Endodermal cell (in vitro differentiated cells): ENCODE data around the gene CERS2. TPM values are rescaled to one million over a fixed set of nuclear protein-coding genes. Genes with fewer than 3 reads are reported as not detected.
"Not testable (repeated sequence)": the region's sequence is repeated elsewhere in the genome, so short reads cannot be mapped to it uniquely, and the experiment has no call there.

Experiments
- DNase-seq: peaks from one replicate; pipeline ENCODE4 v3.0.0-alpha.2; 2017
- H3K27ac ChIP-seq: 2 replicates; pipeline ENCODE4 v1.5.1; 2013; ENCODE audit warnings: mild to moderate bottlenecking, low read depth, low read length, moderate library complexity
- H3K27me3 ChIP-seq: 2 replicates; pipeline ENCODE4 v1.6.1; 2013; ENCODE audit warnings: mild to moderate bottlenecking, low read length, moderate library complexity; ENCODE audit not compliant: insufficient read depth, control insufficient read depth, poor library complexity, severe bottlenecking
- H3K36me3 ChIP-seq: 2 replicates; pipeline ENCODE4 v1.7.0; 2013; ENCODE audit warnings: mild to moderate bottlenecking, low read length, moderate library complexity; ENCODE audit not compliant: control insufficient read depth, insufficient read depth
- H3K4me1 ChIP-seq: one replicate; pipeline ENCODE4 v1.7.0; 2013; ENCODE audit warnings: low read length; ENCODE audit not compliant: control insufficient read depth, insufficient read depth
- H3K4me3 ChIP-seq: 2 replicates; pipeline ENCODE4 v1.5.1; 2013; ENCODE audit warnings: mild to moderate bottlenecking, low read length, moderate library complexity
- H3K9ac ChIP-seq: 2 replicates; pipeline ENCODE4 v1.6.1; 2013; ENCODE audit warnings: mild to moderate bottlenecking, low read length, moderate library complexity; ENCODE audit not compliant: poor library complexity, severe bottlenecking; ENCODE audit errors: extremely low read depth
- H3K9me3 ChIP-seq: 2 replicates; pipeline ENCODE4 v1.6.1; 2013; ENCODE audit warnings: mild to moderate bottlenecking, low read length, moderate library complexity; ENCODE audit not compliant: control insufficient read depth
- H3K27ac Mint-ChIP-seq: 2 replicates; pipeline ENCODE4 v1.8.0; 2020; ENCODE audit warnings: mixed read lengths
- H3K27me3 Mint-ChIP-seq: 2 replicates; pipeline ENCODE4 v1.8.0; 2021; ENCODE audit warnings: mild to moderate bottlenecking, mixed read lengths; ENCODE audit not compliant: insufficient read depth
- H3K36me3 Mint-ChIP-seq: 2 replicates; pipeline ENCODE4 v1.8.0; 2020; ENCODE audit warnings: low read depth, mixed read lengths
- H3K4me1 Mint-ChIP-seq: 2 replicates; pipeline ENCODE4 v1.8.0; 2020; ENCODE audit warnings: mixed read lengths
- H3K4me3 Mint-ChIP-seq: 2 replicates; pipeline ENCODE4 v1.8.0; 2020; ENCODE audit warnings: mild to moderate bottlenecking, moderate library complexity, mixed read lengths
- H3K9me3 Mint-ChIP-seq: 2 replicates; pipeline ENCODE4 v1.8.0; 2020; ENCODE audit warnings: mild to moderate bottlenecking, mixed read lengths
- CTCF ChIP-seq: fragments of 200-600 bp; sonication (generic); conservative IDR thresholded peaks from 2 replicates; pipeline ENCODE4 v1.5.0; 2021; ENCODE audit warnings: antibody characterized with exemption, mild to moderate bottlenecking
- WGBS, 2 experiments: methylation state at CpG; one replicate each; pipeline versions ENCODE4 v1.1.5 to v1.1.7; 2013; ENCODE audit warnings: missing lambda C conversion rate in 2 of 2, mixed read lengths in 1 of 2; ENCODE audit not compliant: insufficient coverage in 1 of 2, insufficient read length in 1 of 2; 5-methylcytosine and 5-hydroxymethylcytosine counted together
- total RNA-seq, 2 donors: library from RNA; stranded (reverse); fragmentation: NEBNext Ultra II Directional in 1 of 2; extraction: Animal tissue kit (Norgen Biotek cat#: 25700) in 1 of 2; gene quantifications; 2 replicates in 1 of 2; 3 replicates in 1 of 2; pipeline ENCODE4 v1.2.1, GENCODE V29; 2021

CERS2 gene
- total RNA-seq, 2 donors from 2014 or later = 143 to 183 TPM

- no peaks in the 10 kb centered on the region for H3K27me3 Mint-ChIP-seq
- H3K9ac ChIP-seq = no peak overlapping the region
- no peaks in the 10 kb centered on the region for H3K4me1 Mint-ChIP-seq
- no peak for TF ChIP-seq CTCF
- peaks cover 46% of the 10 kb centered on the region for H3K9me3 ChIP-seq
- no peaks in the 10 kb centered on the region for H3K4me1 ChIP-seq
- H3K27me3 ChIP-seq = no peaks in the 10 kb centered on the region
- H3K27ac Mint-ChIP-seq = no peak overlapping the region
- peaks cover 78% of the 10 kb centered on the region for H3K36me3 Mint-ChIP-seq
- no peak overlapping the region for H3K4me3 ChIP-seq
- peaks cover 77% of the 10 kb centered on the region for H3K36me3 ChIP-seq
- no peak overlapping the region for H3K4me3 Mint-ChIP-seq
- no peak for DNase-seq
- H3K27ac ChIP-seq = no peak overlapping the region
- H3K9me3 Mint-ChIP-seq = peaks cover 31% of the 10 kb centered on the region
- 86 to 95% methylated on average over 1 of the region's 1 CpG for WGBS, 2 experiments
These were observed 42.9 kb downstream of the CERS2 start for GRCh38 chr1:150931773-150932172.

GRCh38 chr1:150928775-150929174, 45.9 kb downstream of the CERS2 start:
- Histone ChIP-seq H3K36me3 (peaks cover 54% of the 10 kb centered on the region), H3K9me3 (peaks cover 46% of the 10 kb centered on the region)
- not testable (repeated sequence) for H3K9ac ChIP-seq, H3K4me3 ChIP-seq, H3K4me1 ChIP-seq, DNase-seq, H3K4me1 Mint-ChIP-seq, H3K27me3 ChIP-seq, H3K4me3 Mint-ChIP-seq, H3K27me3 Mint-ChIP-seq, H3K27ac Mint-ChIP-seq, H3K27ac ChIP-seq
- peaks cover 60% of the 10 kb centered on the region for H3K36me3 Mint-ChIP-seq
- peaks cover 31% of the 10 kb centered on the region for H3K9me3 Mint-ChIP-seq
- 87 to 96% methylated on average over 2 to 5 of the region's 6 CpGs for WGBS, 2 experiments

- H3K36me3 Mint-ChIP-seq = peaks cover 57% of the 10 kb centered on the region
- TF ChIP-seq CTCF = no peak
- H3K4me1 Mint-ChIP-seq = no peaks in the 10 kb centered on the region
- H3K27ac ChIP-seq = no peak overlapping the region
- no peak overlapping the region for H3K27ac Mint-ChIP-seq
- no peak overlapping the region for H3K9ac ChIP-seq
- 88 to 100% methylated on average over 1 to 2 of the region's 3 CpGs for WGBS, 2 experiments
- no peak overlapping the region for H3K4me3 ChIP-seq
- peaks cover 46% of the 10 kb centered on the region for H3K9me3 ChIP-seq
- H3K27me3 ChIP-seq = no peaks in the 10 kb centered on the region
- H3K36me3 ChIP-seq = peaks cover 52% of the 10 kb centered on the region
- no peaks in the 10 kb centered on the region for H3K4me1 ChIP-seq
- H3K4me3 Mint-ChIP-seq = no peak overlapping the region
- peaks cover 31% of the 10 kb centered on the region for H3K9me3 Mint-ChIP-seq
- no peak for DNase-seq
- H3K27me3 Mint-ChIP-seq = no peaks in the 10 kb centered on the region
These were observed 46.3 kb downstream of the CERS2 start for GRCh38 chr1:150928286-150928685.

- H3K36me3 Mint-ChIP-seq = peaks cover 51% of the 10 kb centered on the region
- no peaks in the 10 kb centered on the region for H3K27me3 Mint-ChIP-seq
- WGBS, 2 experiments = 96 to 98% methylated on average over 4 of the region's 4 CpGs
- Histone ChIP-seq H3K4me1 (no peaks in the 10 kb centered on the region), H3K9ac (no peak overlapping the region), H3K4me3 (peak overlapping the region; percentile 95), H3K27me3 (no peaks in the 10 kb centered on the region), H3K36me3 (peaks cover 45% of the 10 kb centered on the region), H3K9me3 (peaks cover 42% of the 10 kb centered on the region), H3K27ac (no peak overlapping the region)
- DNase-seq = no peak
- H3K4me1 Mint-ChIP-seq = peaks cover 2% of the 10 kb centered on the region
- peaks cover 30% of the 10 kb centered on the region for H3K9me3 Mint-ChIP-seq
- no peak for TF ChIP-seq CTCF
- H3K4me3 Mint-ChIP-seq = peak overlapping the region; percentile 97
- no peak overlapping the region for H3K27ac Mint-ChIP-seq
These were observed 47.0 kb downstream of the CERS2 start for GRCh38 chr1:150927624-150928023.
